GM18861 (cell line): ENCODE results near the gene KCNAB1.
A peak's percentile ranks its signal among the peaks of the same experiment; 100 is the strongest.
"Not testable (repeated sequence)": the region's sequence is repeated elsewhere in the genome, so short reads cannot be mapped to it uniquely, and the experiment has no call there.

Experiments used
- ATAC-seq: cut with Tn5 transposase; IDR thresholded peaks from one replicate; pipeline ENCODE4 v1.9.1; 2021; ENCODE audit not compliant: unreplicated experiment

Gene KCNAB1

DNA sequence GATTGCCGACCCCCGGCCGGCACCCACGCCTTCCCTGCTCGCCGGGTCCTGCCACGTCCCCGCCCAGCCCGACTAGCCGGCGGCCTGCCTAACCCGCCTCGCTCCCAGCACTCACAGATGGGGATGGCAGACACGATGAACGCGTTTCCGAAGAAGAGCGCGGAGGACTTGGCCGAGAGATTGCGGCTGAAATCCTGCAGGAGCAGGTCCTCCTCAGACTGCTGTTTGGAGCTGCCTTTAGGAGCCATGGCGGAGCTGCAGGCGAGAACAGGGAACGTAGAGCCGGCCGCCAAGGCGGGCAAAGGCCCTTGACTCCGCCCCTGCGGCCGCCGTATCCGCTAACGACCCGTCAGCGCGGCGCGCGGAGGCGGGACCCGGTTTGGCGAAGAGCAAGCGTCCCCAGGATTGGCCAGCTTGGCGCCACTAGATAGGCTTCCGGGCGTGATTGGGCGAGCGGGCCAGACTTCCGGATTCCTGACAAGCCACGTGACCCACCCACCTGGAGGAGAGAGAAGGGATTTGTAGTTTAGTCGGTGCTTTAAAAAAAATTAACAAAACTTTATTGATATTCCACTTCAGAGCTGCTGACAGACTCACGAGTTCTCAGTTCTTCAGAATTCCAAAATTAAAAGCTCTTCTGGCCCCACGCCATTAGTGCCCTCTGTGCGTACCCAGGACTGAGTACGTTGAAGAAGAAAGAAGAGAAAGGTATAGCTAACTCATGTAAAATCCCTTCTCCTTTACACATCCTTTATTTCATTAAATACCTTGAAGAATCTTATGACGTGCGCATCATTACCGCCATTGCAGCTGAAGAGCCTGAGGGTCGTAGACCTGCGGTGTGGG lies 434.7 kb downstream of the KCNAB1 start, which contains the start of gene SSR3:
Gene SSR3 (minus strand): TSS at position 276 of the 846 bp plus-strand sequence. CDS start 28 bp downstream, at position 248.
- peak; percentile 99 for ATAC-seq

DNA sequence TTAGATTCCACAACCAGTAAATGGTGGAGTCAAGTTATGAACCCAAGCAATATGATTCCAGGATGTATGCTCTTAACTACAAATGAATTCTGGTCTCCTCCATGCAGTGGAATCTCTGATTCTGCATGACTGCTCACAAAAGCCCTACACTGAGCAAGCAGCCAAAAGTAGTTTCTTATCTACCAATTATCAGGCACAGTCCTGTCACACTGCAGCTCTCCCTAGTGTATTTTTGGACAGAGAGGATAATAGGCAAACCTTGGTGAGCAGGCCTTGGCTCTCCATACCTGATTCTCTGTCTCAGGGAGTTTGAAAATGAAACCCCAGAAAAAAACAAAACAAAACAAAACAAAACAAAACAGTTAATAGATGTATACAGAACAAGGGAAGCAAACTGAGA lies 438.0 kb downstream of the KCNAB1 start:
- no peak for ATAC-seq

DNA sequence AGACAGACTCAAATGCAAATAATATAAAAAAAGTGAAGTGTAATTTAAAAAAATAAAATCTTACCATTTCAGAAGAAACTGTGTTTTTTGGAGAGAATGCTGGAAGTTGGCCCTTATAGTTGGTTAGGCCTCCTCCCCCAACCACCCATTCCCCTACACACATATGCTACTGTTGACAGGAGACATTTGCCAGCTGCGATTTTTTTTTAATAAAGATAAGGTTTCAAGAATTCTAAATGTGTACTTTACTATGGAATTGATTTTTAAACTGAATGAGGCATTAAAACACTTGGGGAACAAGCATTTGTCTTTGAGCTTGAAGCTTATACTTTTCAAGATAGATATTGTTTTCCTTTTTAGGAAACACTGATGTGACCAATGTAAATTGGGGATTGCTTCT lies 438.9 kb downstream of the KCNAB1 start:
- no peak for ATAC-seq

DNA sequence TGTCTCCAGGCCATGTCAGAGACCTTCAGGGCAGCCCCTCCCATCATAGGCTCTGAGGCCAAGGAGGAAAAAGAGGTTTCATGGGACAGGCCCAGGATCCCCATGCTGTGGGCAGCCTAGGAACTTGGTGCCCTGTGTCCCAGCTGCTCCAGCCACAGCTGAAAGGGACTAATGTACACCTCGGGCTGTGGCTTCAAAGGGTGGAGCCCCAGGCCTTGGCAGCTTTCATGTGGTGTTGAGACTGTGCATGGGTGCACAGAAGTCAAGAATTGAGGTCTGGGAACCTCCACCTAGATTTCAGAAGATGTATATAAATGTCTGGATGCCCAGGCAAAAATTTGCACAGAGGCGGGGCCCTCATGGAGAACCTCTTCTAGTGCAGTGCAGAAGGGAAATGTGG lies 441.2 kb downstream of the KCNAB1 start:
- ATAC-seq = no peak

DNA sequence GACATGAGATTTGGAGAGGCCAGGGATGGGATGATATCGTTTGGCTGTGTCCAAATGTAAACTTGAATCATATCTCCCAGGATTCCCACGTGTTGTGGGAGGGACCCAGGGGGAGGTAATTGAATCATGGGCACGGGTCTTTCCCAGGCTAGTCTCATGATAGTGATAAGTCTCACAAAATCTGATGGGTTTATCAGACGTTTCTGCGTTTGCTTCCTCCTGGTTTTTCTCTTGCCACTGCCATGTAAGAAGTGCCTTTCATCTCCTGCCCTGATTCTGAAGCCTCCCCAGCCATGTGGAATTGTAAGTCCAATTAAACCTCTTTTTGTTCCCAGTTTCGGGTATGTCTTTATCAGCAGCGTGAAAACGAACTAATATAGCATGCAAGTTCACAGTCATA lies 442.1 kb downstream of the KCNAB1 start:
- not testable (repeated sequence) for ATAC-seq

DNA sequence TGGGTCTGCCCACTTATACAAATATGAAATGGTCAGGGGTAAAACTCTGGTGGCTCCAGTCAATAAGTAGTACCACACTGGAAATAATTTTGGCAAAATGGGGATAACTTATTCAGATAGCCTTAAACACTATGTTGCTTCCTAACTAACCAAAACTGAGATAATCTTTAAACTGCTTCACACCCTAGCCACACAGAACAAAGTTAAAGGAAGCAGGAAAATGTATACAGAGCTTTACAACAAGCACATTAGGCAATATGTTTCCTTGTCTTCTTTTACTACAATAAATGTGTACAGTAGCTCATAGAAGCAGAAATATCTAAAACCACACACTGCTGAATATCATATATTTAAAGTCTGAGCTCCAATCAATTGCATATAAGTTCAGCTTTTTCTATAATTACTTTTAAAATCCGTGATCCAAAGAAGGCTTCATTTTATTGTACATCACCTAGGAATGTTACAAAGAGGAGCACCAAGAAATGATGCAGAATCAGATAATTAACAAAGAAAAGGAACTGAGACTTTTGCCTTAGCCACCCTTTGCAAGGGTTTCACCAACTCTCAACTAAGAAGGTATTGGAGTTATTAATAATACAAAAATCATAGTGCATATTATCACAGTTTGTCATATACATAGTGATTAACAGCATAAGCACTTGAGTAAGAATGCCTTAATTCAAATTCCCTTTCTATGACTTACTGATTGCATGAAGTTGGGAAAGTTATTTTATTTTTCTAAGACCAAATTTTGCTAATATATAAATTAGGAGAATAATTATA lies 443.7 kb downstream of the KCNAB1 start:
- ATAC-seq = no peak

DNA sequence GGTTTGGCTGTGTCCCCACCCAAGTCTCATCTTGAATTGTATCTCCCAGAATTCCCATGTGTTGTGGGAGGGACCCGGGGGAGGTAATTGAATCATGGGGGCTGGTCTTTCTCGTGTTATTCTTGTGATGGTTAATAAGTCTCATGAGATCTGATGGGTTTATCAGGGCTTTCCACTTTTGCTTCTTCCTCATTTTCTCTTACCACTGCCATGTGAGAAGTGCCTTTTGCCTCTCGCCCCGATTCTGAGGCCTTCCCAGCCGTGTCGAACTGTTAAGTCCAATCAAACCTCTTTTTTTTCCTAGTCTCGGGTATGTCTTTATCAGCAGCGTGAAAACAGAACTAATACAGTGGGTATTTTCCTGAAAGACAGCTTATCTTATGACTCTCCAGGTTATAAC lies 448.6 kb downstream of the KCNAB1 start:
- ATAC-seq = not testable (repeated sequence)

DNA sequence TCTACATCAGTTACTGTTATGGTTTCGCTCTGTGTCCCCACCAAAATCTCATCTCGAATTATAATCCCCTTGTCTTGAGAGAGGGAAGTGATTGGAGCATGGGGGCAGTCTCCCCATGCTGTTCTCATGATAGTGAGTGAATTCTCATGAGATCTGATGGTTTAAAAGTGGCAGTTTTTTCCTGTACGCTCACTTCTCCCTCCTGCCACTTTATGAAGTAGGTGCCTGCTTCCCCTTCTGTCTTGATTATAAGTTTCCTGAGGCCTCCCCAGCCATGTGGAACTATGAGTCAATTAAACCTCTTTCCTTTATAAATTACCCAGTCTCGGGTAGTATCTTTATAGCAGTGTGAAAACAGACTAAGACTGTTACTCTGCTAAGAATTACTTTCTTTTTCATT lies 449.5 kb downstream of the KCNAB1 start:
- ATAC-seq = not testable (repeated sequence)

DNA sequence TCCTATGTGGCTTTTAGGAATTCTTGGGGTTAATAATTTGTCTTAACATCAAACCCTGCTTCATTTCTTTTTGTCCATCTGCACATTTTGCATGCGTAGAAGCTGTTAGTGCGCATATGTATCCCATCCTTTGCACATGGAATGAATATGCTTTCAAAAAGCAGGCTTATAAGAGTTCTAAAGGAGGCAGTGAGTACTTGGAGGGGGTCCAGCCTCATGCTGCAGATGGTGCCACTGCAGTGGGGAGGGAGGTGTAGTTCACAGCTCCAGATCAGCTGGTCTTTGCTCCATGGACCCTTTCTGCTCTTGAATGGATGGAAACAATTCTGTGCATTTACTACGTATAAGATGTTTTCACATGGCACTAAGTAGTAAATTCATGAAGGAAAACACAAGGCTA lies 455.3 kb downstream of the KCNAB1 start:
- ATAC-seq = no peak

DNA sequence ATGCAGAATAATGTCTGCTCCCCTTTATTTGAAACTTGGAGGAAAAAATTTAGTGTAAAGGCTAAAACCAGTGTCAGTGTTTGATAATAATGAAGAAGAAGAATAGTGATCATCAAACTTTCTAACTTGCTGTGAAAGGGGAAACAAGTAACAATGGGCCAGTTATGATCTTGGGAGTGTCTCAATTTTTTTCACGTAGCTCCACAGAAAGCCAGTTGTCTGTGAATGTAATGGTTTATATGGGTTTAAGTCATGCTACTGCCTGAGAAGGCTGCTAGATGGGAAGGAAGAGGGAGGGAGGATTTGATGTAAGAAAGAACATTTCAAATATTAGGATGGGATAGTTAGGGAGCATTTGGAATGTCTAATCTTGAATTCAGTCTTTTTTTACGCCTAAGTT lies 455.7 kb downstream of the KCNAB1 start:
- ATAC-seq = no peak

DNA sequence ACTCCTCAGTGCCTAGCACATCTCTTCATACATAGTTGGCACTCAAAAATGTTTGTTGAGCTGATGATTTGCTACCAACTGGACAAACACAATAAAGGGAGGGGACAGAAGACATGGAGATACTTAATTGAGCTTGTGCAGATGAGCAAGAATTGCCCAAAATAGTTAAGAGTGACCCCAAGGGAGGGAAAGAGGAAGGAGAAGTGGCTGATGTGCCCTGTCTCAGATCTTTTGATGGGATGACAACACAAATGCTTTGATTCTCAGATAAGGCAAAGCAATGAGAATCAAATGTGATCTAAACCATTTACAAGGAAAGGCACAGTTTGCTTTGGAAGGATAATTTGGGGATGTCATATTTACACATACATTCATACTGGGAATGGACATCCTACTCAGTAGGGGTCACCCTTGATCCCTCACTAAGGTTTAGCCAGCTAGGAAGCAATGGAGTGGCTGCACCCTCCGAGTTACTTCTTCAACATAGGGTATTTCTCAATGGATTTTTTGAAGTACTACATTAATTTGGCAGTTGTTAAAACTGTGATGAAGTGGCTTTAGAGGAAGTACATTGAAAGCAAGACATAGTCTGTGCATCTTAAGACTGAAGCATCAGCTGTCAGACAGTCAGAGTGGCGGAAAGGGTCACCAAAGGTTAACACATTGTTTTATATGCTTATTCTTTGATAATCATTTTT lies 456.4 kb downstream of the KCNAB1 start:
- no peak for ATAC-seq

DNA sequence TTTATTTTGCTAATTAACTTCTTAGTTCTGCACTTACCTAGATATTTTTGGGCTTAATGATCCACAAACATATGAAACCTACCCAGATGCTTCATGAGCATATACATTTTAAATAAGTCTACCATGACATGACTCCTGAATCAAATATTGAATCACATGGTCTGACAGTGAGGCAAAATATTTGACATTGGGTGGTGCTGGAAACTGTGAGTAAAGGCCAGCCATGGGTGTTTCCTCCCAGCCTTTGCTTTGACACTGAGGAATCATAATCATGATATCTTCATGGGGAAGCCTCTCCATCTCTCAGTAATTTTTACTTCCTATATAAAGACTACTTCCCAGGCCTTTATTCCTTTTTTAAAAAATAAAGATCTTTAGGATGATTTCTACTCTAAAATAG lies 457.4 kb downstream of the KCNAB1 start:
- ATAC-seq = no peak

DNA sequence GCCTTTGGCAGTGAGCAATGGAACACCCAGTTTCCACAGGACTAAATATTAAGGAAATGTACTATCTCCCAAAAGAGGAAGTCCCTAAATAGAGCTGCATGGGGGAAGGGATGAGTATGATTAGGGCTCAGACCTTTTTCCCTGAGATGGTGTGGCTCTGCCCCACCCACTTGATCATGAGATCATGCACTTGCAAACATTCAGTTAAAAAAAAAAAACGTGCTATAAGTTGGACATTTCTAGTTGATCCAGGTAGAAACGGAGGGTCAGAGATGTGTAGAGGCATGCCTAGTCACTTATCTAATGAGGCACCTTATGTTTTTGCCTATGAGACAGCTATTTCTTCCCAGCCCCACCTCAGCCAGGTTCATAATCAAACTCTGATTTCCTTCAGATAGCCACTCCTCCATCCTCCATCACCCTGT lies 459.1 kb downstream of the KCNAB1 start:
- ATAC-seq = no peak

DNA sequence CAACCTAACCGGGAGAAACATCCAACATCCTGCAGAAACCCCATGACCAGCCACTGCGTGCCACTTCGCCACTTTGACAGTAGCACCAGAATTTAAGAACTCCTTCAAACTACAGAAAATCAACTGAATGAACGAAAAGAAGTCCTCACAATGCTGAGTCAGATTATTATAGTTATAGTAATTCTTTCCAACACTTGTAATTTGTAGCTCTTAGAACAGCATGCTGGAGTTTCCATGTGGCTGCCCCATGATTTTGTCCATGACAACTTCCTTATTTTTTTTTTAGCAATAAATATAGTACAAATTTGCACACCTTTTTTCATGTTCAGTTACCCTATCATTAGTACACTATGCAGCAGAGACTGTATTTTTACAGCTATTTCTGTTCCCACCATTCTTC lies 460.7 kb downstream of the KCNAB1 start:
- no peak for ATAC-seq

DNA sequence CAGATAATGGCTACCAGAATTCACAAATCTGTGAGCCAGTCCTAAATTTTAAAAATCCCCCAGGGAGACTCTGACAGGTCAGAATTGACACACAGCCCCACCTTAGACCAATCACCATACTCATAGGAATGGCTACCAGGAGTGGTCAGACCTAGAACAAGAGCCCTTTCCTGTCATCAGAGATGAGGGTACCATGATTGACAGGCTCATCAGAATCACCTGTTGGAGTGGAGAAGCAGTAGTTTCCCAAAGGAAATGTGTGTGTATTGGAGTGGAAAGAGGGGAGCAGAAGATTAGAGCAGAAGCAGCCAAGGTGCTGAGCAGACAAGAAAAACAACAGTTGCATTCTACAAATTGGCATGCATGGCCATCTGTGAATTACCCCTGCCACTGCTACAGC lies 461.6 kb downstream of the KCNAB1 start:
- ATAC-seq = no peak

DNA sequence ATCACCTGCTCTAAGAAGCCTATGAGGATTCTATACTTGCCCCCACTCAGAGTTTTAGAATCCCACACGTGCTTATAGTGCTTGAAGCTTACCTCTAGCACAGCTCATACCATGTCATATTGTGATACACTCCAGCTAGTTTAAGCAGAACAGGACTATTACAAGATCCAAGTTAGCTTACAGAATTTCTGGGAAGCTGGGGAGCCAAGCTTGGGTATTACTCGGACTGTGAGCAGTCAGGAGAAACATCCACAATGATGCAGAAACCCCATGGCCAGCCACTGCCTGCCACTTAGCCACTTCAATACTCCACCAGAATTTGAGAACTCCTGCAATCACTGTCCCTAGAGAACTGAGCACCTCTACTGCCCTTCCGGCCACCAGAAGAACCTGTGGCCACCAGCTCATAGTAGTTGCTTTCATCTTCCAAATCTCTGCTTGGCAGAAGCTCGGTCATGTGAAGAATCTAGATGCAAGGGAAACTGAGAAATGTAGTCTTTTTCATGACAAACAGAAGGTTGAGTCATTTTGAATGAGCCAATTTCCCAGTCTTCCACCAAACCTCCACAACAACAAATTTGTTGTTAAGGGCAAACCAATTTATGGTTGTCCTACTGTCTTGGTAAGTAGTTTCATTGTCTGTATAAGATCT lies 462.3 kb downstream of the KCNAB1 start:
- no peak for ATAC-seq

DNA sequence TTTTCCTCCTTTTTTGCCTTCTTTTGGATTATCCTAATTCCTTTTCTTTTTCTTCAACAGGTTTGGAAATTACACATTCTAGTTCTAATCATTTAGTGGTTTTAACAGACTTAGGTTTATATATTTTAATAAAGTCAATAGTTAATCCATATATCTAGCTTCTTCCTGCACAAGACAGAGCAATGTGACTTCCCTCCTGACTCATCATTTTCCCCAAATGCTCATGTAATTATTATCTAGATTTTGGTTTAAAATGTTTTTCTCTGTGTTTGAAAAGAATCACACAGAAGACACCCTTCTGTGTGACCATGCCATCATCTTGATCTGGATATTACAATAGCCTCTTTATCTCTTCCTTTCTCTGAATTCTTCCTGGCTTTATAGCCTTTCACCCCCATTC lies 463.1 kb downstream of the KCNAB1 start:
- no peak for ATAC-seq

DNA sequence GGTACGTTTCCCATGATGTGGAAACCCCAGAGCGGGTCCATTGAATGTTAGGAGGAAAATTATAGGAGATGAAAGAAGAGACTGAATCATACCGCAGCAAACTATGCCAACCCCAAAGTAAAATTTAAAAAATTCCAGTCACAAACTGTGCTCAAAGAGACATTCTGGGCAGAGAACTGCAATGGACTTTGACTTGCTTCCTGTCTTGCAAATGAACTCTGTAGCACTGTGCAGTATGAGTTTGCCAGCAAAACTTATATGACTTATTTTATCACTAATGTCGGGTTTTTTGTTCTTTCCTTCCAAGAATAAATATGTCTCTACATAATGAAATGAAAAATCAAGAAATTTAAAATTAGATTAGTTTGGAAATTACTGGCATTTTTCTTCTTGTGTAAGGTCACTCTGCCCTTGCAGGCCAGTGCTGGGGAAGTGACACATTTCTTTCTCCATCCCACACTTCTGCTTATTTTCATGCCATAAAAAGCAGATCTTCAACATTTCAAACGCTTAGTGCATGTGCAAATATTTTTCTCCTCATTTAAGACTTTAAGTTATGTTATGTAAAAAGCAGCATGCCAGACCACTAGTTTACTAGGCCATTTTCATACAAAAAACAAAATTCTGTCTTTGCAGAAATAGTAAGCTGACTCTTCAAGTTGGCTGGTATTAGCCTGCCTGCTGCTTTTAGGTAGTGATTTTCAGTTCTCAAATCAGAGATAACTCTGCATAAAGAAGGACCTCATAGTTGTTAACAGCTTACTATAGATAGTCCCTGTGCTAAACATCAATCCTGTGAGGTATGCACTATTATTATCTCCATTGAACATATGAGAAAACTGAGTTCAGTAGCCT lies 466.8 kb downstream of the KCNAB1 start:
- ATAC-seq = peak; percentile 44

DNA sequence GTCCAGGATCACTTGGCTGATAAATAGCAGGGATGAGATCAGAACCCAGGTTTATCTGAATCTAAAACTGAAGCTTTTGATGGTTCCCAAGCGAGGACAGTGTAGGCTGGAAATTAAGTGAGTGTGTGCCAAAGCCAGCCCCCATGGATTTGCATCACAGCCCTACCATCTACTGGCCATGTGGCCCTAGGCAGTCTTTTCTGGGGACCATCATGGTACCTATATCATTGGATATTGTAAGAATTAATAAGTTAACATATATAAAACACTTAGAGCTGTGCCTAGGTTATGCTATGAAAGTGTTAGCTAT lies 467.3 kb downstream of the KCNAB1 start:
- no peak for ATAC-seq
